Left lung (tissue), 10 donors: ENCODE results near the gene ARSI. TPM values are rescaled to one million over a fixed set of nuclear protein-coding genes. Genes with fewer than 3 reads are reported as not detected.
A peak's percentile ranks its signal among the peaks of the same experiment; 100 is the strongest.

Experiments used
- ATAC-seq: fragments of 200-7000 bp; cut with Tn5 transposase; one replicate; pipeline ENCODE4 v1.9.1; 2020; ENCODE audit warnings: moderate library complexity
- DNase-seq, 4 donors: peaks; one replicate each; pipeline ENCODE4 v3.0.0-alpha.2; 2013 to 2020
- H3K27ac ChIP-seq, 2 donors: fragments of 200-600 bp; sonication (generic) in 1 of 2; one replicate each; pipeline versions ENCODE4 v1.5.0 to v1.8.0; 2020 to 2021
- H3K27me3 ChIP-seq, 2 donors: fragments of 200-600 bp; sonication (generic) in 1 of 2; one replicate each; pipeline versions ENCODE4 v1.5.0 to v1.8.0; 2020 to 2021
- H3K36me3 ChIP-seq, 2 donors: fragments of 200-600 bp; sonication (generic) in 1 of 2; one replicate each; pipeline versions ENCODE4 v1.5.0 to v1.8.0; 2020 to 2021
- H3K4me1 ChIP-seq, 2 donors: fragments of 200-600 bp; one replicate each; pipeline ENCODE4 v1.8.0; 2021
- H3K4me3 ChIP-seq, 2 donors: fragments of 200-600 bp; sonication (generic) in 1 of 2; one replicate each; pipeline versions ENCODE4 v1.5.0 to v1.8.0; 2020 to 2021; ENCODE audit warnings: mild to moderate bottlenecking in 1 of 2
- H3K9me3 ChIP-seq, 2 donors: fragments of 200-600 bp; sonication (generic) in 1 of 2; one replicate each; pipeline versions ENCODE4 v1.5.0 to v1.8.0; 2020 to 2021
- CTCF ChIP-seq, 2 donors: fragments of 200-600 bp; sonication (generic) in 1 of 2; IDR thresholded peaks; one replicate each; pipeline versions ENCODE4 v1.5.0 to v1.8.0; 2021; ENCODE audit warnings: antibody characterized with exemption in 2 of 2
- intact Hi-C, 2 donors: fragments of 100-400 bp; cut with DNase I; formaldehyde crosslinking; loops; one replicate each; pipeline versions ENCODE4 v1.11.2 to v1.14.2; 2022
- polyA plus RNA-seq, 6 donors: library from polyadenylated mRNA; unstranded; fragments of 120-200 nt; gene quantifications; one replicate each; pipeline ENCODE4 v1.2.1, GENCODE V29; 2013; ENCODE audit not compliant: insufficient read length in 6 of 6
- total RNA-seq, 2 donors: library from RNA; stranded (reverse); fragmentation: NEBNext Ultra II Directional; extraction: Animal tissue kit (Norgen Biotek cat#: 25700); gene quantifications; one replicate each; pipeline ENCODE4 v1.2.1, GENCODE V29; 2021
- donor health status: DM: no; HTN: yes; CAD: no.
- donor health status: DM: no; HTN: no; CAD: no.

The ARSI gene
- total and polyA plus RNA-seq, 8 donors, result 6.6 to 31.8 (median 21.5) TPM

- Histone ChIP-seq H3K27me3 (no peaks in the 10 kb centered on the region), H3K9me3 (no peaks in the 10 kb centered on the region), H3K36me3 (no peaks in the 10 kb centered on the region), H3K4me3 (no peak overlapping the region), H3K4me1 (no peaks in the 10 kb centered on the region), H3K27ac (no peak overlapping the region)
- no peak for TF ChIP-seq CTCF (IDR thresholded peaks at IDR 0.05)
- ATAC-seq, result no peak
- DNase-seq, result no peak
- intact Hi-C loops, result no loop called here
Observed at GRCh38 chr5:150256410-150257064, 46.2 kb downstream of the ARSI start.

- DNase-seq (no peak), ATAC-seq (no peak)
- Histone ChIP-seq H3K36me3 (no peaks in the 10 kb centered on the region), H3K27ac (no peak overlapping the region), H3K4me1 (no peaks in the 10 kb centered on the region), H3K4me3 (no peak overlapping the region), H3K27me3 (no peaks in the 10 kb centered on the region), H3K9me3 (no peaks in the 10 kb centered on the region)
- no peak for TF ChIP-seq CTCF (IDR thresholded peaks at IDR 0.05)
- intact Hi-C loops, result no loop called here
Observed at GRCh38 chr5:150255659-150256409, 46.9 kb downstream of the ARSI start.

GRCh38 chr5:150254774-150255173 is 47.9 kb downstream of the ARSI start:
- H3K4me3 ChIP-seq, result no peak overlapping the region
- H3K4me1 ChIP-seq, result no peaks in the 10 kb centered on the region
- peak; percentile 47 for ATAC-seq
- H3K9me3 ChIP-seq, result no peaks in the 10 kb centered on the region
- no peaks in the 10 kb centered on the region for H3K27me3 ChIP-seq
- no peak overlapping the region for H3K27ac ChIP-seq
- intact Hi-C loops, result no loop called here
- H3K36me3 ChIP-seq, result no peaks in the 10 kb centered on the region
- TF ChIP-seq CTCF (IDR thresholded peaks at IDR 0.05), result no peak
- no peak for DNase-seq

- Histone ChIP-seq H3K4me1 (no peaks in the 10 kb centered on the region), H3K4me3 (no peak overlapping the region), H3K27me3 (peaks cover 0 to 4% of the 10 kb centered on the region in 2 donors), H3K9me3 (no peaks in the 10 kb centered on the region), H3K27ac (no peak overlapping the region), H3K36me3 (no peaks in the 10 kb centered on the region)
- DNase-seq, result no peak
- no peak for ATAC-seq
- intact Hi-C loops, result no loop called here
- no peak for TF ChIP-seq CTCF (IDR thresholded peaks at IDR 0.05)
Observed at GRCh38 chr5:150254363-150254762, 48.3 kb downstream of the ARSI start.

GRCh38 chr5:150253416-150254208 is 49.1 kb downstream of the ARSI start:
- no peak overlapping the region for H3K27ac ChIP-seq
- no peaks in the 10 kb centered on the region for H3K4me1 ChIP-seq
- ATAC-seq, result no peak
- H3K27me3 ChIP-seq, result peaks cover 0 to 11% of the 10 kb centered on the region in 2 donors
- H3K4me3 ChIP-seq, result no peak overlapping the region
- H3K9me3 ChIP-seq, result no peaks in the 10 kb centered on the region
- intact Hi-C loops, result no loop called here
- DNase-seq, result no peak
- no peaks in the 10 kb centered on the region for H3K36me3 ChIP-seq
- no peak for TF ChIP-seq CTCF (IDR thresholded peaks at IDR 0.05)
